ENCODE results near the gene SH3YL1.

- TF ChIP-seq POLR2A (IDR thresholded peaks at IDR 0.05; ENCODE audit: low read depth, low read length) = no peak
- TF ChIP-seq USF2 (IDR thresholded peaks at IDR 0.05; ENCODE audit: low read depth, low read length) = no peak
- TF ChIP-seq, protein P1, sequence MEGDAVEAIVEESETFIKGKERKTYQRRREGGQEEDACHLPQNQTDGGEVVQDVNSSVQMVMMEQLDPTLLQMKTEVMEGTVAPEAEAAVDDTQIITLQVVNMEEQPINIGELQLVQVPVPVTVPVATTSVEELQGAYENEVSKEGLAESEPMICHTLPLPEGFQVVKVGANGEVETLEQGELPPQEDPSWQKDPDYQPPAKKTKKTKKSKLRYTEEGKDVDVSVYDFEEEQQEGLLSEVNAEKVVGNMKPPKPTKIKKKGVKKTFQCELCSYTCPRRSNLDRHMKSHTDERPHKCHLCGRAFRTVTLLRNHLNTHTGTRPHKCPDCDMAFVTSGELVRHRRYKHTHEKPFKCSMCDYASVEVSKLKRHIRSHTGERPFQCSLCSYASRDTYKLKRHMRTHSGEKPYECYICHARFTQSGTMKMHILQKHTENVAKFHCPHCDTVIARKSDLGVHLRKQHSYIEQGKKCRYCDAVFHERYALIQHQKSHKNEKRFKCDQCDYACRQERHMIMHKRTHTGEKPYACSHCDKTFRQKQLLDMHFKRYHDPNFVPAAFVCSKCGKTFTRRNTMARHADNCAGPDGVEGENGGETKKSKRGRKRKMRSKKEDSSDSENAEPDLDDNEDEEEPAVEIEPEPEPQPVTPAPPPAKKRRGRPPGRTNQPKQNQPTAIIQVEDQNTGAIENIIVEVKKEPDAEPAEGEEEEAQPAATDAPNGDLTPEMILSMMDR (conservative IDR thresholded peaks at IDR 0.05; ENCODE audit: low read depth, low read length) = no peak
- TF ChIP-seq RFX5 (IDR thresholded peaks at IDR 0.05; ENCODE audit: low read depth, low read length) = no peak
- no peak for TF ChIP-seq CEBPB (IDR thresholded peaks at IDR 0.05; ENCODE audit: low read depth, low read length)
- TF ChIP-seq RCOR1 (IDR thresholded peaks at IDR 0.05; ENCODE audit: insufficient replicate concordance, low read length) = no peak
Observed at GRCh38 chr2:282371-283263, 18.8 kb upstream of the SH3YL1 start.

Measured in IMR-90 (cell line).